ENCODE results near the gene STAG1.

- no peak for TF ChIP-seq POLR2A (IDR thresholded peaks at IDR 0.05; ENCODE audit: low read depth)
- TF ChIP-seq, protein P1, sequence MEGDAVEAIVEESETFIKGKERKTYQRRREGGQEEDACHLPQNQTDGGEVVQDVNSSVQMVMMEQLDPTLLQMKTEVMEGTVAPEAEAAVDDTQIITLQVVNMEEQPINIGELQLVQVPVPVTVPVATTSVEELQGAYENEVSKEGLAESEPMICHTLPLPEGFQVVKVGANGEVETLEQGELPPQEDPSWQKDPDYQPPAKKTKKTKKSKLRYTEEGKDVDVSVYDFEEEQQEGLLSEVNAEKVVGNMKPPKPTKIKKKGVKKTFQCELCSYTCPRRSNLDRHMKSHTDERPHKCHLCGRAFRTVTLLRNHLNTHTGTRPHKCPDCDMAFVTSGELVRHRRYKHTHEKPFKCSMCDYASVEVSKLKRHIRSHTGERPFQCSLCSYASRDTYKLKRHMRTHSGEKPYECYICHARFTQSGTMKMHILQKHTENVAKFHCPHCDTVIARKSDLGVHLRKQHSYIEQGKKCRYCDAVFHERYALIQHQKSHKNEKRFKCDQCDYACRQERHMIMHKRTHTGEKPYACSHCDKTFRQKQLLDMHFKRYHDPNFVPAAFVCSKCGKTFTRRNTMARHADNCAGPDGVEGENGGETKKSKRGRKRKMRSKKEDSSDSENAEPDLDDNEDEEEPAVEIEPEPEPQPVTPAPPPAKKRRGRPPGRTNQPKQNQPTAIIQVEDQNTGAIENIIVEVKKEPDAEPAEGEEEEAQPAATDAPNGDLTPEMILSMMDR (IDR thresholded peaks at IDR 0.05): no peak
Observed at GRCh38 chr3:136353461-136353860, 398.7 kb downstream of the STAG1 start.

Measured in esophagus muscularis mucosa (tissue), 3 donors.